Stimulated activated CD4-positive, alpha-beta T cell treated with anti-CD3 and anti-CD28 coated beads, Interleukin-1b, Interleukin-23, amount 100 ng/mL, for 1 hour (primary cell): ENCODE measurements around the gene POU2AF2.
"Not testable (repeated sequence)": the region's sequence is repeated elsewhere in the genome, so short reads cannot be mapped to it uniquely, and the experiment has no call there.

Experiments
- DNase-seq, 2 donors: peaks; one replicate each; pipeline ENCODE4 v3.0.0-alpha.2; 2020; ENCODE audit warnings: low read depth in 2 of 2

The POU2AF2 gene

DNA sequence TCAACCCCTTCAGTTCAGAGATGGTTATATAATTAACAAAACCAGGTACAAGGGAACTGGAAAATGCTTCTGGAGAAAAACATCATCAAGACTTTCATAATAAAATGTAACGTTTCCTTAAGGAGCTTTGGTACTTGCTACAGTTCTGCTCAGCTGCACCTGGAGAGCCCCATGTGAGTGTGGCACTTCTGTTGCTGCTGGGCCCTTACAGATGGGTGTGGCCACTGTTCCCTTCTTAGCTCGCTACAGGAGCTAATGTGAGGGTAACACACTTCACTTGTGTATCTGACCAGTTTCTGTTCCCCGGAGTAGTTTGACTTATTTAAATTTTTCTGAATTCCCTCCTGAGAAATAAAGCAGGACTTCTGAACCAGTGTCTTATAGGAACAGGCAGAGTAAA is 56.8 kb downstream of the POU2AF2 start:
- no peak for DNase-seq

GRCh38 chr11:111303461-111303860 is 57.9 kb downstream of the POU2AF2 start:
- DNase-seq, result no peak

DNA sequence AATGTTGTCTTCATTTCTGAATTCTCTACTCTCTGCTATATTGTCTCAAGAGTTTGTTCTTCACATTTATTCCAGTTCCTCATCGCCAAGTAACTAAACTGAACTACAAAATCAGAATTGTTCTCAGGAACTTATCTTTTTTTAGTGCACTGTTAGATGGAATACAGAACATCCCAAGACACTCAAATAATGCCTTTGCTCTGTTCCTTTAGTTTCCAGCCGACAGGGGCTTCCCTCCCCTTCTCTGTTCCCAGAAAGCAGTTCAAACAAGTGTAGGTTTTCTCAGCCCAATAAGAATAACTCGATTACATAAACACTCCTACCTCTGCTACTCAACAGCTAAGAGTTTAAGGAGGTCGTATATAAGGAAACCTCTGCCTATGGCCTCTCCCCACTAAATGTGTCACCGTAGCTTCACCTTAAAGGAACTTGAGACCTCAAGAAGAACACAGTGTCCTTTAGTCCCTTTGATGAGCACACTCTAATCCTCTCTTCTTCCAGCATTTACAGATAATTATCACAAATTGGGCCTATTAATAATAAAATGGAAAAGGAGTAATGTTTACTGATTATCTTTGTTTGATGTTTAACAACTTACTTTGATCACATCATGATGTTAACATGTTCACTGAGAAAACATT is 59.8 kb downstream of the POU2AF2 start:
- DNase-seq, result no peak

DNA sequence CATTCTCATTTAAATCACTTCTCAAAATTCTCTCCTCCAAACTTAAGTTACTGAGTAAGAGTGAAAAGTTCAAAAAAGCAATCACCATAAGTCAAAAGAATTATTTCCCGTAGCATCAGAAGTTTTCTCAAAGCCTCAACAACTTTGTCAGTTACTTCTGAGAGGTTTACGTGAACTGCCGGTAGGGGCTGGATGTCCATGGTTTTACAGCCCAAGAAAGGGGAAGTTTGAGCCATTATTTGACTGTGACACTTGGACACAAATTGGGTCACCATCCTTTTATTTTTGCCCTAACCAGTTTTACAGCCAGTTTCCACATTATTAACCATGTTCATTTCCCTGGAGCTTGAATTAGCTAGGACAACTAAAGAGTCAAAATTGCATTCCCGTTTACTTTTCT is 60.4 kb downstream of the POU2AF2 start:
- no peak for DNase-seq

DNA sequence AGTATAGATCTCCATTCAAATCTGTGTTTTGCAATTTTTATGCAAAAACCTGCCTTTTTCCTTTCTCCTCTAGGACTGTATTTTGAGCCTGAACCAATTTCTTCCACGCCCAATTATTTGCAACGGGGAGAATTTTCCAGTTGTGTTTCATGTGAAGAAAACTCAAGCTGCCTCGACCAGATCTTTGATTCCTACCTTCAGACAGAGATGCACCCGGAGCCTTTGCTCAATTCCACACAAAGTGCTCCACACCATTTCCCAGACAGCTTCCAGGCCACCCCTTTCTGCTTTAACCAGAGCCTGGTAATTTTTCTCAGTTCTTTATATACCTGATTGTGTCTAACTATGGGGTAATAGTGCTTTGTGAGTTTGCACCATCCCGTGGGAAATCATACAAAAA is 60.8 kb downstream of the POU2AF2 start:
- no peak for DNase-seq

DNA sequence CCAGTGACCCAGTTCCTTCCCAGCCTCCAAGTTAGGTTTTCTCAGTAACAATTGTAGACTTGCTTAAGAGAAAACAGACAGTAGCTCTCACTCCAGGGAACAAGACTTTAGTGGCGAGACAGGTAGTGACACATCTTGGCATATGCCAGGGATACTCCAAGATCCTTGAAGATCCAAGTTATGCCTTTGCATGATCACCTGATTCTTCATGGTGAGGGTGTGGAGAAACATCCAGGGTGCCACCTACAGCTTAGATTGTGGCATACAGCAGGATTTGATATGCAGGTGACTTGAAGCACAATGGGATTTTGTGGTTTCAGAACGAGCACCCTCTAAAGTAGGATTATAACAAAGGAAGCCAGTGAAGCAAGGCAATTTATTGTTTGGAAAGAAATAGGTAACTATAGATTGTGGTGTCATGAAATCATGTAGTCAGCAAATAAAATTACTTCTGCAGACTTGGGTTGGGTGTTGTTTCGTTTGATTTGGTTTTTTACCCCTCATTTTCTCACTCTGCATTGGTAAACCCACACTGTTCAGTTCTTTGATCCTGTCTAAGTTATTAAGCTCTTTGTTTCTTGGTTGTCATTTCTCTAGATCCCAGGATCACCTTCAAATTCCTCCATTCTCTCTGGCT is 62.1 kb downstream of the POU2AF2 start:
- no peak for DNase-seq

DNA sequence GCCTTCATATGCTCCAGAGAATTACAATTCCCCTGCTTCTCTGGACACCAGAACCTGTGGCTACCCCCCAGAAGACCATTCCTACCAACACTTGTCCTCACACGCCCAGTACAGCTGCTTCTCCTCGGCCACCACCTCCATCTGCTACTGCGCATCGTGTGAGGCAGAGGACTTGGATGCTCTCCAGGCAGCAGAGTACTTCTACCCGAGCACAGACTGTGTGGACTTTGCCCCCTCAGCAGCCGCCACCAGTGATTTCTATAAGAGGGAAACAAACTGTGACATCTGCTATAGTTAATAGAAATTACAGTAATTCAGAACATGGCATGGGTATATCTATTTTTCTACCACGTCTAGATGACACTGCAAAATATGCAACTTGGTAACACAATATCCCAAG is 62.6 kb downstream of the POU2AF2 start:
- DNase-seq, result no peak

DNA sequence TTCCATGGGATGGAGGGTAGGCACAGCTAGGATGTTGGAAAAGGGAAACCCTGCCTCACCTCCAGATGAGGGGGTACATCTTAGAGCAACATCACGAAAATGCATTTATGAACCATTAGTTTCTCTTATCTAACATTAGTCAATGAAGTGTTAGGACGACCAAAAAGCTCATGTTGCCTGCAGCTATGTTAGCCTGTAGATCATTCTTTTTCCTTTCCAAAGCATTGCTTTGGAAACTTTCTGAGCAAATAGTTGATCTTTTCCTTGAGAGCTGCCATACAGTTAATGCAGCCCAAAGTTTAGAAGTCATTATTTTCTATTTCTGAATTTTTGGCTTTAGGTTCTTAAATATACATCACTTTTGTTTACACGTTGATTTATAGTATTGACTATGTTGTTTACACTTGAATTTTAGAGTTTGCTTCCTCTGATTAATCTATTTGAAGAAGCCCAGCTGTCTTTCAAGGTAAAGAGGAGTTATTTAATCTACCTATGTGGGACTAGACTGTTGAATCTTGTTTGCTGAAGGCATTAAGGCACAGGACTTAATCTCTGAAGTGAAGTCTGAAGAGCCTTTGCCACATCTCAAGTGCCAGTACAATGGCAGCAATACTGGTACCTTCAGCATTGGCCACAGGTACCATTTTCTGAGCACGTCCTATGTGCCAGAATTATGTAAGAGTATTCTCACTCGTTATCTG is 63.8 kb downstream of the POU2AF2 start:
- no peak for DNase-seq

GRCh38 chr11:111310088-111310487 is 64.6 kb downstream of the POU2AF2 start:
- no peak for DNase-seq

DNA sequence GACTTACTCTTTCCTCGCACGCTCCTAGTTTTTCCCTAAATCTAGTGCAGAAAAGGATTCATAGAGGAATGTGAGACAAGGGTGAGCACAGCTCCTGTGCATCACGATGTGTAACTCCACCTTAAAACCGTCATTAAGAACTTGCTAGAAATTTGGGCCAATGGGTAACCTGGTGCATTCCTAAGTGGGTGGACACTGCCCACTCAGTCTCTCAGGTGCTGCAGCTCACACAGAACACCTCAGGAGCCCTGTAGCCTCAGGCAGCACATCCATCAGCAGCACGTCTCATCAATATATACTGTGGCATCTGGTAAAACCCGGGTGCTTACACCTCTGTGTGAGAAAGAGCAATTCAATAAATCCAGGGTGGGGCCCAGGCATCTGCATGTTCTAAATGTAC is 65.2 kb downstream of the POU2AF2 start:
- no peak for DNase-seq

DNA sequence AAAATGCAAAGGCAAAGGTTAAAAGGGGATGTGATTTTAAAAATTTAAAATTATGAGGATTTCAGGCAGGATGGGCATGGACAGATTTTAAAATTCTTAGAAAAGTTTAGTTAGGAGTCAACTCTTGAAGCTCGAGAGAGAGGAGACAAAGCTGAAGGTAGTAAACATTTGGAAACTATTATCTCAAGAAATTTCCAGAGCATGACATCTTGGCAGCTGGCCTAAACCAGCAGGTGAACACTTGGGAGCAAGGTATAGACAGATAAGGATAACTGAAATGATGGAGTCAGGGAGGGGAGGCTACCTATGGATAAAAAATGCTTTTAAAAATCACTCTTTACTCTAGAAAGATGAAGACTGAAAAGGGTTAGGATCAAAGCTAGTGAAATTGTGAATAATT is 66.6 kb downstream of the POU2AF2 start:
- no peak for DNase-seq

DNA sequence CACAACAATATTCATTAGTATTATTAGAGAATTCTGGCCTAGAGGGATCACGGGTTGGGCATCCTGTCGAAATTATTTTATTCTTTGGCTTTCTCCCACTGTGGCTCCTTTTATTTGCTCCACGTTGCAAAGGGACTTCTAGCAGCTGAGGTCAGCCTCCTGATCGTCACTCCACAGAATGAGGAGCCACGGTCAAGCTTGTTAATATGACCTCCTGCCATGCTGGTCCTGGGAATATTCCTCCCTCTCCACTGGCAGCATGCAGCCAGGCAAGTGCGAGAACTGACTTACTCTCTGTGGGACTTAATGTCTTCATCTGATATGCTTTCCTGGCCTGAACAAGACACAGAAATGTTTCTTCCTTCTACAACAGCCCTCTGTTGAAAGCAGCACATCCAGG is 73.8 kb downstream of the POU2AF2 start:
- DNase-seq, result no peak

DNA sequence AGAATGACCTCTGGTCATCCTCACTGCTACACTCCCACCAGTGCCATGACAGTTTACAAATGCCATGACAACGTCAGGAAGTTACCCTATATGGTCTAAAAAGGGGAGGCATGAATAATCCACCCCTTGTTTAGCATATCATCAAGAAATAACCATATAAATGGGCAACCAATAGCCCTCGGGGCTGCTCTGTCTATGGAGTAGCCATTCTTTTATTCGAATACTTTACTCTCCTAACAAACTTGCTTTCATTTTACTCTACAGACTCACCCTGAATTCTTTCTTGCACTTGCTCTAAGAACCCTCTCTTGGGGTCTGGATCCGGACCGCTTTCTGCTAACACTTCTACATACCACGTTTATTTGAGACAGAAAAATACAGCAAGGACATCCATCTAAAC is 74.7 kb downstream of the POU2AF2 start:
- DNase-seq, result not testable (repeated sequence)

DNA sequence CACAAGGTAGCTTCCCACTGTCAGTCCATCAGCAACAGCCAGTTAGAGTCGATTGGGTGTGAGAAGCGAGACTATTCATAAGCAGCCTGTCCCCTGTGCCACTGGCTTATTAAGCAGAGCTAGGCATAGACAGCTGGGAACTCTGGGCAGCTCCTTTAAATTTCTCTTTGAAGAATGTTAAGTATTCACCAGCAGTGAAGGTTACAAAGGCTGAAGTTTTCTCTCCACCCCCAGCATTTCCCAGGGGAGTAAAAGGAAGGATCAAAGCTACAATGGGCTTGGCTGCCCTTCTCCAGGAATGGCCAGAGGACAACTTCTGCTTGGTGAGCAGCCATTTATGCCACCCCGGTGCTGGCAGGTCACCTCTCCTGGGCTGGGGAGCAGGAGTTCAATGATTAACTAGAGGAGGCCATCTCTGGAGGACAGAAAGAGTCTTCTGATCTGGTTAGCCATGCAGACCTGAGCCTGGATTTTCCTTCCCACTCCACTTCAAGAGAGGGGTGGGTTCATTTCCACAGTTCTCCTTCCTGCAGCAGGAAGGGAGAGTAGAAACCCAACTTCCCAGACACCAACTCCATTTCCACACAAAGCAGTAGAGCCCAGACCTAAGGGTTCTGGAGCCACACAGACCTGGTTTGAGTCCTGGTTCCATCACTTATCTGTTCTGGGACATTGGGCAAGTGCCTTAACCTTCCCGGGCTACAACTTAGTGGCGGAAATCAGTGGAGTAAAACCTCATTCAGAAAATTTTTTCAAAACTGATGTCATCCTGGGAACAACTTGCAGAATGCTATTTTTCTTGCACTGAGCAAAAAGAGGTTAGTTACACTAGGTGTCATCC is 75.4 kb downstream of the POU2AF2 start:
- no peak for DNase-seq

- DNase-seq, result no peak
Observed at GRCh38 chr11:111322534-111322933, 77.0 kb downstream of the POU2AF2 start.

DNA sequence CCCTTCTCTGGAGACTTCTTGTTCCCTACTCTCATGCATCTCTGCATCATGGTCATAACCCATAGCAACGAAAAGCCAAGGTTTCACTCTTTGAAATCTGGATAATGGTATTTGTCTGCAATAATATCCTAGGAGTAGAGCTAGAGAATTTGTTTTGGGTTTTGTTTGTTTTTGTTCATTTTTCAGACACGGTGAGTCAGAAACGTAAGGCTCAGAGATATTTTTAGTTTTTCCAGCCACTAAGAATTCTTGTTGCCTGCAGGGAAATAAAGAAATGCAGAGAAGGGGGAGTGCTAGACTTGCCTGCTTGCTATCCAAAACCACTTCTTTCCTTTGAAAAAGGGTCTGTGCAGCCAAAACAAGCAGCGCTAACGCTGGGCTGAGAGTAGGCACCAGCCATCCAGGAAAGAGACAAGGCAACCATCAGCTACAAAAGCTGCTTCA is 78.8 kb downstream of the POU2AF2 start:
- DNase-seq, result no peak

- no peak for DNase-seq
Observed at GRCh38 chr11:111325259-111325658, 79.7 kb downstream of the POU2AF2 start.

DNA sequence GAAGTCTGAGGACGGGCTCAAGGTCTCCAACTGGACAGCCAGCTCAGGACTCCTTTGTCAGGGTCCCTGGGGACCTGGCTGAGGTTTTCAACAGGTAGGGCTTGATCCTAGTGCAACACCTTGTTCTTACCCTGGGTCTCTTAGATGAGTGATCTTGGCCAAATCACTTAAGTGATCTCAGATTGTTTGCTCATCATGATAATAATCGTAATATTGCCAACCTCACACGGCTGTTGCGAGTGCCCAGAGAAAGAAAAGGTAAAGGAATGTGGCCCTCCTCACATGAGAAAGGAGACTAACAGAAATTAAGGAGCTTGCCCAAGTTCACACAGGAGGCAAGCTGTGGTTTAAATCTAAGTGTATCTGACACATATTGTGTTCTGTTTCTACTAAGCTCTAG is 81.3 kb downstream of the POU2AF2 start:
- DNase-seq, result no peak

GRCh38 chr11:111327908-111328624 is 82.5 kb downstream of the POU2AF2 start:
- no peak for DNase-seq

- DNase-seq, result no peak
Observed at GRCh38 chr11:111329306-111330204, 84.0 kb downstream of the POU2AF2 start.
